Measurements from ENCODE around the gene CNTLN. TPM values are rescaled to one million over a fixed set of nuclear protein-coding genes. Genes with fewer than 3 reads are reported as not detected.
A peak's percentile ranks its signal among the peaks of the same experiment; 100 is the strongest.

The CNTLN gene
- total and polyA plus RNA-seq, 2 of the 8 experiments (the other 6 are each of a cell fraction or from before 2014, with no cell fraction given): 4.8 to 10.8 TPM

DNA sequence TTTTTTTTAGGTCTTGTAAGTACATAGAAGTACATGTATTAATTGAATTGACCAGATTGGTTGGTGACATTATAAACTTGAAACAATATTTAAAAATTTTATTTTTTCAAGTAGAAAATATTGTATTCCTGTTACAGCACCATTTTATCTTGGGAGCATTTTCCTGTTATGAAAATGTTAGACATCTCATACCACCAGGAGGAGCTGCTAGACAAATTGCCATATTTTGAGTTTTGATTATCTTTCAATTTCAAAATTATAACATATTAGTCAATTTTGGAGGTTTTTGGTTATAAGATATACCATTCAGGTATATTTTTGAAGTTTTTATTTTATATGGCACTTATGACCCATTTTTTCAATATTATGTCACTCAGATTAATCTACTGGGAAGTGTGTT is 84.4 kb downstream of the CNTLN start:
- H3K79me1 ChIP-seq (ENCODE audit: low read depth, low read length): no peaks in the 10 kb centered on the region; the same call in 1 of the 2 replicates
- H3K4me3 ChIP-seq (ENCODE audit: extremely low read depth in 1 of 4, insufficient read depth in 2 of 4, low read depth in 3 of 4, low read length in 4 of 4): no peak overlapping the region
- DNase-seq (ENCODE audit: low read depth in 1 of 2, low spot score in 2 of 2) (no peak), FAIRE-seq (no peak)
- no peak overlapping the region for H2BK120ac ChIP-seq (replicated peaks; ENCODE audit: low read depth, low read length)
- H2AFZ ChIP-seq (ENCODE audit: low read length): no peak overlapping the region
- H3K4ac ChIP-seq (replicated peaks; ENCODE audit: insufficient read length, low read depth, low read length): no peak overlapping the region
- no peak overlapping the region for H3K27ac ChIP-seq (ENCODE audit: low read depth, low read length)
- H3K14ac ChIP-seq (ENCODE audit: insufficient read length): no peak overlapping the region
- H3K4me1 ChIP-seq (replicated peaks in 1 of 4; ENCODE audit: control insufficient read depth in 3 of 4, insufficient read depth in 4 of 4, low read length in 3 of 4): no peaks in the 10 kb centered on the region
- H3K23ac ChIP-seq (ENCODE audit: insufficient read length): no peak overlapping the region
- H3K18ac ChIP-seq (ENCODE audit: extremely low read depth, low read length): no peak overlapping the region
- no peak overlapping the region for H3K4me2 ChIP-seq (ENCODE audit: insufficient read depth in 1 of 2, low read depth in 2 of 2, low read length in 2 of 2)
- H4K8ac ChIP-seq (ENCODE audit: extremely low read depth, insufficient read depth, low read length): no peak overlapping the region
- no peak overlapping the region for H2BK5ac ChIP-seq (ENCODE audit: low read depth, low read length)
- H3K23me2 ChIP-seq (ENCODE audit: low read depth, low read length): no peaks in the 10 kb centered on the region
- no peak overlapping the region for H4K91ac ChIP-seq (replicated peaks; ENCODE audit: insufficient read length, low read length)
- ChIA-PET POLR2A (ENCODE audit: partially characterized antibody) (interaction anchor here (1.1 kb wide), 1 partner anchor 15 kb away, joined by 5 read pairs; no protein-coding TSS in a partner anchor), CTCF (ENCODE audit: partially characterized antibody) (interaction anchor here (0.6 to 1.0 kb wide), 5 partner anchors 10 to 244 kb away, joined by 3 to 4 read pairs (median 3); no protein-coding TSS in a partner anchor)
- no peak overlapping the region for H3K9ac ChIP-seq (replicated peaks in 1 of 4; ENCODE audit: extremely low read depth in 1 of 4, low read depth in 3 of 4, low read length in 3 of 4)
- H3K9me3 ChIP-seq (ENCODE audit: insufficient read depth in 2 of 2, low read depth in 1 of 2, low read length in 1 of 2): peaks cover 3 to 8% of the 10 kb centered on the region in 2 experiments; a peak in 1 of 4 replicates
- no peak overlapping the region for H3K56ac ChIP-seq (replicated peaks; ENCODE audit: insufficient read length, low read depth, low read length)
- no peaks in the 10 kb centered on the region for H4K20me1 ChIP-seq (replicated peaks in 1 of 2; ENCODE audit: control insufficient read depth in 1 of 2, insufficient read depth in 2 of 2, low read length in 2 of 2)
- no peak overlapping the region for H2BK12ac ChIP-seq (ENCODE audit: low read depth, low read length)
- H3K79me2 ChIP-seq (ENCODE audit: control insufficient read depth in 1 of 2, insufficient read depth in 2 of 2, low read length in 2 of 2): peaks cover 0 to 4% of the 10 kb centered on the region in 2 experiments; a peak in 3 of 4 replicates
- TF ChIP-seq RAD21 (IDR thresholded peaks at IDR 0.05 in 1 of 2, conservative IDR thresholded peaks at IDR 0.05 in 1 of 2; ENCODE audit: low read depth in 2 of 2, low read length in 2 of 2) (peak in 1 of 2 experiments; percentile 20; a peak in 1 of 4 replicates), RBBP5 (IDR thresholded peaks at IDR 0.05; ENCODE audit: borderline replicate concordance, low read depth, low read length) (no peak)
- H2BK20ac ChIP-seq (ENCODE audit: low read length): no peak overlapping the region
- H3K36me3 ChIP-seq (ENCODE audit: control insufficient read depth in 2 of 4, insufficient read depth in 4 of 4, low read length in 3 of 4): no peaks in the 10 kb centered on the region
- no peak overlapping the region for H2AK5ac ChIP-seq (ENCODE audit: low read depth, low read length)
- no peak overlapping the region for H2BK15ac ChIP-seq (ENCODE audit: low read length)
- H3K27me3 ChIP-seq (replicated peaks in 1 of 4; ENCODE audit: control insufficient read depth in 3 of 4, extremely low read depth in 1 of 4, insufficient read depth in 3 of 4, low read length in 3 of 4): no peaks in the 10 kb centered on the region
- no peak overlapping the region for H4K5ac ChIP-seq (ENCODE audit: insufficient read length, low read depth, low read length)
